Mucosa of stomach (tissue), 1 donor: ENCODE measurements around the gene TMEM14B.
A peak's percentile ranks its signal among the peaks of the same experiment; 100 is the strongest.
"Not testable (repeated sequence)": the region's sequence is repeated elsewhere in the genome, so short reads cannot be mapped to it uniquely, and the experiment has no call there.

ENCODE experiments used
- H3K27me3 ChIP-seq: one replicate; pipeline ENCODE4 v1.7.0; 2013; ENCODE audit warnings: mild to moderate bottlenecking, low read length; ENCODE audit not compliant: control insufficient read depth, insufficient read depth
- H3K36me3 ChIP-seq: one replicate; pipeline ENCODE4 v1.7.0; 2013; ENCODE audit warnings: low read length; ENCODE audit not compliant: control insufficient read depth, insufficient read depth
- H3K4me1 ChIP-seq: one replicate; pipeline ENCODE4 v1.7.0; 2013; ENCODE audit warnings: mild to moderate bottlenecking, low read length; ENCODE audit not compliant: control insufficient read depth, insufficient read depth
- H3K4me3 ChIP-seq: one replicate; pipeline ENCODE4 v1.7.0; 2013; ENCODE audit warnings: low read length
- H3K9ac ChIP-seq: one replicate; pipeline ENCODE4 v1.7.0; 2013; ENCODE audit warnings: mild to moderate bottlenecking, low read length, moderate library complexity
- H3K9me3 ChIP-seq: one replicate; pipeline ENCODE4 v1.7.0; 2013; ENCODE audit warnings: mild to moderate bottlenecking, low read length, moderate library complexity; ENCODE audit not compliant: control insufficient read depth
- donor health status: Pancreatic carcinoma.

TMEM14B gene

GRCh38 chr6:10725716-10726115 lies 21.9 kb upstream of the TMEM14B start:
- Histone ChIP-seq H3K4me1 (peaks cover 3% of the 10 kb centered on the region), H3K9ac (no peak overlapping the region), H3K9me3 (no peaks in the 10 kb centered on the region), H3K36me3 (no peaks in the 10 kb centered on the region), H3K27me3 (no peaks in the 10 kb centered on the region), H3K4me3 (no peak overlapping the region)

- Histone ChIP-seq H3K36me3 (no peaks in the 10 kb centered on the region), H3K4me1 (no peaks in the 10 kb centered on the region), H3K4me3 (no peak overlapping the region)
These were observed 17.4 kb upstream of the TMEM14B start for GRCh38 chr6:10730254-10730653.

GRCh38 chr6:10733151-10733715 lies 14.4 kb upstream of the TMEM14B start:
- Histone ChIP-seq H3K9ac (no peak overlapping the region), H3K4me1 (no peaks in the 10 kb centered on the region), H3K36me3 (no peaks in the 10 kb centered on the region), H3K9me3 (no peaks in the 10 kb centered on the region), H3K27me3 (no peaks in the 10 kb centered on the region), H3K4me3 (no peak overlapping the region)

More at GRCh38 chr6:10730254-10730653, 17.4 kb upstream of the TMEM14B start:
- no peaks in the 10 kb centered on the region for H3K9me3 ChIP-seq
- H3K9ac ChIP-seq: no peak overlapping the region
- H3K27me3 ChIP-seq: no peaks in the 10 kb centered on the region

GRCh38 chr6:10733863-10734262 lies 13.7 kb upstream of the TMEM14B start:
- H3K27me3 ChIP-seq: no peaks in the 10 kb centered on the region
- no peak overlapping the region for H3K9ac ChIP-seq
- H3K4me3 ChIP-seq: no peak overlapping the region
- no peaks in the 10 kb centered on the region for H3K36me3 ChIP-seq
- H3K9me3 ChIP-seq: no peaks in the 10 kb centered on the region
- no peaks in the 10 kb centered on the region for H3K4me1 ChIP-seq

- H3K9me3 ChIP-seq: no peaks in the 10 kb centered on the region
- H3K9ac ChIP-seq: no peak overlapping the region
- no peaks in the 10 kb centered on the region for H3K36me3 ChIP-seq
- H3K4me3 ChIP-seq: no peak overlapping the region
- no peaks in the 10 kb centered on the region for H3K4me1 ChIP-seq
- H3K27me3 ChIP-seq: no peaks in the 10 kb centered on the region
These were observed 10.9 kb upstream of the TMEM14B start for GRCh38 chr6:10736731-10737130.

GRCh38 chr6:10740061-10740460 lies 7.5 kb upstream of the TMEM14B start:
- no peak overlapping the region for H3K9ac ChIP-seq

GRCh38 chr6:10741643-10742042 lies 6.0 kb upstream of the TMEM14B start:
- H3K36me3 ChIP-seq, H3K4me3 ChIP-seq, H3K9me3 ChIP-seq, H3K4me1 ChIP-seq, H3K9ac ChIP-seq, H3K27me3 ChIP-seq: not testable (repeated sequence)

More at GRCh38 chr6:10740061-10740460, 7.5 kb upstream of the TMEM14B start:
- Histone ChIP-seq H3K9me3 (no peaks in the 10 kb centered on the region), H3K4me3 (no peak overlapping the region), H3K27me3 (no peaks in the 10 kb centered on the region), H3K36me3 (no peaks in the 10 kb centered on the region), H3K4me1 (no peaks in the 10 kb centered on the region)

GRCh38 chr6:10742251-10742650 lies 5.4 kb upstream of the TMEM14B start:
- Histone ChIP-seq H3K4me3 (no peak overlapping the region), H3K36me3 (no peaks in the 10 kb centered on the region), H3K4me1 (peaks cover 7% of the 10 kb centered on the region), H3K9me3 (no peaks in the 10 kb centered on the region), H3K27me3 (no peaks in the 10 kb centered on the region), H3K9ac (no peak overlapping the region)

GRCh38 chr6:10743515-10743914 lies 4.1 kb upstream of the TMEM14B start:
- Histone ChIP-seq H3K9ac (no peak overlapping the region), H3K9me3 (no peaks in the 10 kb centered on the region), H3K27me3 (no peaks in the 10 kb centered on the region), H3K4me3 (no peak overlapping the region), H3K36me3 (no peaks in the 10 kb centered on the region), H3K4me1 (peaks cover 10% of the 10 kb centered on the region)

GRCh38 chr6:10745116-10745515 lies 2.5 kb upstream of the TMEM14B start:
- H3K9ac ChIP-seq: no peak overlapping the region
- no peak overlapping the region for H3K4me3 ChIP-seq
- H3K9me3 ChIP-seq: no peaks in the 10 kb centered on the region
- H3K4me1 ChIP-seq: peaks cover 24% of the 10 kb centered on the region
- H3K36me3 ChIP-seq: no peaks in the 10 kb centered on the region
- no peaks in the 10 kb centered on the region for H3K27me3 ChIP-seq

GRCh38 chr6:10746915-10747250 lies 722 bp upstream of the TMEM14B start:
- H3K9ac ChIP-seq: peak overlapping the region; percentile 66
- no peaks in the 10 kb centered on the region for H3K36me3 ChIP-seq
- H3K4me3 ChIP-seq: peak overlapping the region; percentile 48

GRCh38 chr6:10749734-10750133 lies 2.1 kb downstream of the TMEM14B start:
- Histone ChIP-seq H3K9me3 (no peaks in the 10 kb centered on the region), H3K4me1 (peaks cover 24% of the 10 kb centered on the region), H3K4me3 (no peak overlapping the region), H3K9ac (no peak overlapping the region), H3K27me3 (no peaks in the 10 kb centered on the region), H3K36me3 (no peaks in the 10 kb centered on the region)

More at GRCh38 chr6:10746915-10747250, 722 bp upstream of the TMEM14B start:
- no peaks in the 10 kb centered on the region for H3K9me3 ChIP-seq
- peaks cover 24% of the 10 kb centered on the region for H3K4me1 ChIP-seq
- no peaks in the 10 kb centered on the region for H3K27me3 ChIP-seq

- not testable (repeated sequence) for H3K9me3 ChIP-seq, H3K4me3 ChIP-seq, H3K9ac ChIP-seq, H3K27me3 ChIP-seq, H3K36me3 ChIP-seq
- H3K4me1 ChIP-seq: peaks cover 24% of the 10 kb centered on the region
These were observed 3.0 kb downstream of the TMEM14B start for GRCh38 chr6:10750568-10750967.
